HG03097 (cell line): ENCODE measurements around the gene PRRT4.

Experiments
- ATAC-seq: cut with Tn5 transposase; IDR thresholded peaks from one replicate; pipeline ENCODE4 v1.9.1; 2021; ENCODE audit not compliant: unreplicated experiment, low FRiP score

Gene PRRT4

DNA sequence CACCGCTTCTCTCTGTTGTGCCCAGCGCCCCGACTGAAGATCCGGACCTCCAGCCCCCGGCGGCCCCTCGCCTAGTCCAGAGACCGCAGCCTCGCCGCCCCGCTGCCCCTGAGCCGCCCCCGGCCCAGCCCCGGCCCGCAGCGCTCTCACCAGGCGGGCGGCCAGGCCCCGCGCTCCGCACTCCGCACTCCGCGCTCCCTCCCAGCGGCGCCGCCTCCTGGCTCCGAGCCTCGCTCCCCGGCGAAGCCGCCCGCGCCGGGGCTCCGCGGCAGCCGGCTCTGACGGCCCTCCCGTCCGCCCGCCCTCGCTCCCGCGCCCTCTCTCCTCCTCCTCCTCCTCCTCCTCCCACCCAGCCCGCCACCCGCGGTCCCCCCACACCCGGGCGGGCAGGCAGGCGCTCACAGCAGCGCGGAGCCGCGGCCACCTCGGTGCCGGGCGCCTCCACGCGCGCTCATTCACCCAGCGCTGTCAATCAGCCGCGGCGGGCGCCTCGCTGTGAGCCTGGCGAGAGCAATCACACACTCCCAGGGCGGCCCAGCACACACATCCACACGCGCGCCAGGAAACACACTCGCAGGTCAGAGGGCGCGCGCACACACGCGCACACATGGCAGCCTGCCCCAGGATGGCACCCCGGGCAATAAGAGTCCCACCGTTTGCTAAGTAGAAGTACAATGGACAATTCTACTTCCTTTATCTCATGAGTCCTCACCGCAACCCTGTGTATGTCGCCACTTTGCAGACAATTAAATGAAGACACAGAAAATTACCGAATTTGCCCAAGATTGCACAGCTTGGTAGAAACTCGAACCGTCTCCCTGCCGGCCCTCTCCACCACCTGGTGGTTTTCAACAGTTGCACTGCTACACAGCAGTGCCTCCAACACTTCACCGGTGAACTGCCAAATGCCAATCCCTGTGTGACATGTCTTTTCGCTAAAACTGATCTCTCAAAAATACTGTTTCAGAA, at the start of gene PRRT4:
PRRT4 (minus strand) TSS at position 280 of the 969 bp plus-strand sequence.
- no peak for ATAC-seq

DNA sequence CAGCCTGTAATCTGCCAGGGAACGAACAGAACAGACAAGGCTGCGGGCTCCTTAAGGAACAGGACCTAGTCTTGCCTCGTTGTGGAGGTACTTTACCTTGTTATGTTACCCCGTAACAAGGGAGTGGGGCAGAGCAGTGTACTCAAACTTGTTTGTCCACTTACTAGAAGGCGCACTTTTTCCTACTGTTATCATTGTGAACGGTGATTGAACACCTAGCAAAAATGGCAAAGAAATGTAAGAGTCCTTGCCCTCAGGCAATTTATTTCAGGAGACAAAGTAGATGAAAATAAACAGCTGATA, 48.9 kb upstream of the PRRT4 start:
- no peak for ATAC-seq

DNA sequence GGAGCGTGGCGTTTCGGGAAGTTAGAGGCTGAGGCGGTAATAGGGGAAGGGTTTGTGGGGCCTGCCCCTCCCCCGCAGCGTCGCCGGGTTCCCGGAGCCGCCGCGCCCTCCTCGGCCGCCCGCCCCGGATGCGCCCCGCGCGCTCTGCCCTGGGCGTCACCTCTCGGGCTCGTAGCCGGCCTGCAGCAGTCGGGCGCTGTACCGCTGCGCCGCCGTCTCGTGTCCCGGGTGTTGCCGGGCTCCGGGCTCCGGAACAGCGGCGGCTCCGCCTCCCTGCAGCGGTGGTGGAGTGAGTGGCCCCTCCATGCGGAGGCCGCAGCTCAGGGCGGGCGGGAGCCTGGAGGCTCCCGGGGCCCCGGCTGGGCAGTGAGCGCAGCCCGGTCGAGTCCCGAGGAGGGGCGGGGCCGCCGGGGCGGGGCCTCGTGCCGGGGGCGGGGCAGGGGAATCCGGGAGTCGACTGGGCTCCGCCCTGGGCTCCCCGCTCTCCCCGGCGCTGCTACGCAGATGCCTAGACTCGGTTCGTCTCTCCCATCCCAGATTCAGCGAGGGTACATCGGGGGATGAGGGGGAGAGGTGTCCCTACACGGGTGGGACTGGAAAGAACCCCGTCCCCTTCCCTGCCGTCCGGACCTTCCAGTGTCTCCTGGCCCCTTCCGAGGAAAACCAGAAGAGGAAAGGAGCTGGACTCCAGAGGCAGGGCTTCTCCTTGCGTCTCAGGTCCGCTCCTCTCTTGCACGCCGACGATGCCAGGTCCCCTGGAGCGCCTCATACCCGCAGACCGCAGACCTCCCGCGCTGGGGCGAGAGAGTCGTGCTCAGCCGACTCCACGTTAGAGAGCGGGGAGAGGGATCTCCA, 48.3 kb upstream of the PRRT4 start, which contains the start of gene IMPDH1:
IMPDH1 (minus strand) TSS at position 387 of the 855 bp plus-strand sequence; CDS start at position 306, 81 bp downstream.
- ATAC-seq = peak; percentile 69

DNA sequence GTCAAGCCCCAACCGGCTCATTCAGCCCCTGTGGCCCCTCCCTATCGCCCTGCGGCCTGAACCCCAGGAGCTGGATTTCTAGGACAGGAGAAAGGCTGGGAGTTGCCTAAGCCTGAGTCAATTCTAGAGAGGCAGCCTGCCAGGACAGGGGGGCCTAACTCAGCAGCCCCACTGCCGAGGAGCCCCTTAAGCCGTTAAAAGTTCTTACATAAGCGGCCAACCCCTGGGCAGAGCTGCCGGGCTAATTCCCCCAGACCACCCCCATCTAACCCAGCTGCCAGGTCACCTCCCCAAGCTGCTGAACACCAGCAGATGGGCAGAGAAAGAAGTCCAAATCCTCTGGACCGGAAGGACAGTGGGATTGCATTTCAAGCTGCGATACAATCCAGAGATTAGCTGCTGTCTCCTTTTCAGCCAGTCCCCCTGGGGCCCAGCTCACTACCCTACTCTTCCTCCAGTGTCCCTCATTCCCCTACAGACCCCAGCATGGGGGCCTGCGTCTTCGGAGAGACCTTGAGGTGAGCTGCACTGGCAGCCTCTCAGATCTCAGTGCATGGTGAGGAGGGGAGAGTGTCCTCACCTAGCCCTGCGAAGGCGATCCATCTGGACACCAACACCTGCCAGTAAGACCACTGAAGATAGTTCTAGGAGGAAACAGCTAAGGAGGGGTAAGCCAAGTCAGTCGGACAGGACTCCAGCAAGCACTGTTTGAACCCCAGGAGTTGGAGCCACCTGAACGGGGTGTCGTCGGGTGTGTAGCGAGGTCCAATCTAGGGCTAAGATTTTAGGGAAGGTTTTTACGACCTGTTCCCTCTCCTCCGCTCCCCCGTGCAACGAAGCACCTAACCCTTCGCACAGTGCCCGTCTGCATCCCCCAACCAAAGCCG, 47.5 kb upstream of the PRRT4 start:
- no peak for ATAC-seq

DNA sequence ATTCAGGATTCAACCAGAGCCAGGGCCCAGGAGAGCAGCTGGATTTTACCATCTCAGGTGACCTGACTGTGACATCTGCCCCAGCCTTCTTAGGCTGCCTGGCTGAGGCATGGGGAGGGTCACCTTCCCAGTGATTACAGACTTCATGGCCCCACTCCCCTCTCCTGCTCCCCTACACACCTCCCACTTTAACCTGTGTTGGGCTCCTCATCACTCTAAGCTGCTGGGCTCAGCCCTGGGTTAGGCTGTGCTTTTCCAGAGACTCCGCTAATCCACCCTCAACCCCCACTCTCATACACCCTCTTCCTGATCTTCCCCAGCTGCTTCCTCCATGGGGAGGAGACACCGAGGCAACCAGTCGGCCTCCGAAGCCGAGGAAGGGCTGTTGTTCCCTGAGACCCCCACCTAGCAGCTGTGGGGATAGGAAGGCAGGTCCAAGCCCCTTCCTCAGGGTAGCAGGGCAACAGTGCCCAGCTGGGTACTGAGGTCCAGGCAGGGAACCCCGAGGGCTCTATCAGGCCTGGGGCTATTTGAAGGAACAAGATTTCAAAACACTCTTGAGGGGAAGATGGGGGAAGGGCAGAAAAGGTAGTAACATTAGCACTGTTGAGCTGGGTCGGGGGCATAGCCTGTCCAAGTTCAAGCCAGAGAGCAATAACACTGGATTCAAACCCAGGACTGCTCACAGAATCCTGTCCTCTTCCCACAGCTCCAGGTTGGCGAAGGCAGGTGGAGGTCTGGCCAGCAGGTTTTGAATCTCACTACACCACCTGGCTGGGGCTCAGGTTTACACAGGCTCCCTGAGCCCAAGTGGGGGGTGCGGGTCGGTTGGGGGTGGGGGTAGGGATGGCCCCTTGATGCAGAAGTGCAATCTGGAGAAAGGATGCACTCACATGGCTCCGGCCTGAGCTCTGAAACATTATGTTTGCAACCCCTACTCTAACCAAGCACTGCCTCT, 46.5 kb upstream of the PRRT4 start:
- no peak for ATAC-seq

DNA sequence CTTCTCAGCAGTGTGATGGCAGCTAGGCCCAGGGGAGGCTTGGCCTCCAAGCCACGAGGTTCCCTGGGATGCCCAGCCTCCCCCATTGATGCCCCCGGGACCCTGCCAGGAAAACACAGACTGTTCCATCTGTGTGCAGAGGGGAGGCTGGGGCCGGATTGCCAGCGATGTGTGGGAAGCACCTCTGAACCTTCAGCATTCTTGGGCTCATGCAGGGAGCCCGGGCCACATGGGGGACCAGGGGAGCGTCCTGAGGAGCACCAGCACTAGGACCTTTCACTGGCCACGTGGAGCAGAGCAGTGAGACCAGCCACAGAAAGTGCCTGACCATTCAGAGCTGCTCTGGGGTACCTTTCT, 45.7 kb upstream of the PRRT4 start:
- no peak for ATAC-seq

DNA sequence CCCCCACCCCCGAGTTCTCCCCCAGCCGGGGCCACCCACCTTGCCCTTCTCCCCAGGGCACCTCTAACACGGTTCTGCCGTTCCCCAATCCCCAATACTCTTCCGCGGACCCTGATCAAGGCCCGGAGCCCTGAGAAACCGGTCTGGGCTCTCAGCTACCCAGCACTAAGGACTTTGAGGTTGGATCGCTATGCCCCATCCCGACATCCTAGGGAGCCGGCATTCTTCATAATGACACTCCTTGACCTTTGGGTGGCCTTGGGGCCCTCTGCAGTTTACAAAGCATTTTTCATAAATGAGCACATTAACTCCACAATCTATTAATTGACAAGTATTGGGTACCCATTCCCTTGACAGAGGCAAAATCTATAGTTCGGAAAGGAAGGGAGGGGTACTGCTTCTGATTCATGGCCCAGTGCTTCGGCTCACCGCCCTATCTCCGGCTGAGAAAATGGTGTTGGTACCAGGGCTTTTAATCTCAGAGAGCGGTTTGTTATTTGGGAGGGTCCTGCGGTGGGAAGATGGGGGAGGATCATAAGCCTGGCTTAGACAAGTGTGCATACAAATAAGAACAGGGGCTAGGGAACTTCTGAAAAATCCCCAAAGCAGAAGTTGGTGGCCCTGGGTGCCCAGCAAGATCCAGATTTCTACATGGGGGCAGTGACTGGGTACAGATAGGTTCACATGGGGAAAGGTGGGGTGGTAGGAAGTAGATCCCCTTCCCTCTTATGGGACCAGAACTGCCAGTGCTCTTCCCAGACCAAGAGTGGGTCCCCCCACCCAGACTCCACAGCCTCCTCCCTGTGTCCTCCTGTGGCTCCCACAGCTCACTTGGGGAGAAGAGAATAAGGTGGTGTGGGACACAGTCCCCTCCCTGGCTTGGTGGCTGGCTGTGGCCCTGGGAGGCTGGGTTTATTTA, 45.1 kb upstream of the PRRT4 start:
- ATAC-seq = no peak

DNA sequence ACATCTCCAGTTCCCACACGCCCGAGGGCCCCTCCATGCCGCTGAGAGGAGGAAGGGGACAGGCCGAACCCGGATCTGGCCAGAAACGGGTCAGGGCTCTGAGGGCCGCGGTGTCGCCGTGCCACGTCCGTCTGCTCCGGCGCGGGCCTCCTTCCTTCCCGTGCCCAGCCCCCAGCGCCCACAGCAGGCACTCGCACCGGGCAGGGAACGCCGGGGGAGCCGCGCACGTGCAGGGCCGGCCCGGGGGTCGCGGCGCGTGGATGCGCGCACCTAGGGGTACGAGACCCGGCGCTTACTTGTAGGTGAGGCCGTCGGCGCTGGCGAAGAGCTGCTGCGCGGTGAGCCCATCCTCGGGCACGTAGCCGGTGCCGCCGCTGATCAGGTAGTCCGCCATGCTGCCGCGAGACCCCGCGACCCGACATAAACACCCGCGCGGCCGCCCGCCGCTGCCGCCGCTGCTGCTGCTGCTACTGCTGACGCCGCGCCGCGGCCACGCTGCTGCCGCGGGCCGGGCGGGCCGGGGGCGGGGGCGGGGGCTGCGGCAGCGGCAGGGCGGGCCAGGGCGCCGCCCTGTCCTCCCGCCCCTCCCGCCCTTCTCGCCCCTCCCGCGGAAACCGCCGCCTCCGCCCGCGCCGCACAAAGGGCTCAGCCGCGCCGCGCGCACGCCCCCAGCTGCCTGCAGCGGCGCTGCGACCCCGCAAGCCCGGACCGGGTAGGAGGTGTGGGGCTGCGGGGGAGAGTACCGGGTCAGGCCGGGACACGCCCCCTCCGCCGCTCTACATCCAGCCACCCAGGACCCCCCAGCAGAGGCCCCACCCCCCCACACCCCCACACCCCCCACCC, 44.2 kb upstream of the PRRT4 start:
- ATAC-seq = no peak

DNA sequence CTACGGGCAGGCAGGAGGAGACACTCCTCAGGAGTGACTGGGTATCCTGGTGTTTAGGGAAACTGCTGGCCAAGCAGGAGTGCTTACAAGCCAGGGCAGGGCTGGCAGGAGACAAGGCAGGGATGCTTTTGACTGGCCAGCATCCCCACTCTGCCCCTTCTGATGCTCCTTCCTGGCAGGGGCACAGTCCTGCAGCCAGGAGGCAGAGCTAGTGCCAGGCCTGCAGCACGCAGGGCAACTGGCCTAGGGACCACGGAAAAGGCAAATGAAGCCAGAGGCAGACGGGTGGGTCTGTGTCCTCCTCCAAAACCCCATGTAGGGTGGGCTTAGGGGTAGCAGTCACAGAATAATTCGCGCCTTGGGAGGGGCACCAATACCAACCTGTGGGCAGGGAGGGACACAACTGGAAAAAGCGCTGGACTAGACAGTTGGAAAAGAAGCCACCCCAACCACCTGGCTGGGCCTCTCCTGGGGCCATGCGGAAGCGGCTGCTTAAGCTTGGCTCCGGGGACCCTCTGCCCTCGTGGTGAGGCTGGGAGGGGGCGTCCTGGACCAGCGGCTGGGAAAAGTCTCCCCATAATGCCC, 43.5 kb upstream of the PRRT4 start:
- no peak for ATAC-seq

DNA sequence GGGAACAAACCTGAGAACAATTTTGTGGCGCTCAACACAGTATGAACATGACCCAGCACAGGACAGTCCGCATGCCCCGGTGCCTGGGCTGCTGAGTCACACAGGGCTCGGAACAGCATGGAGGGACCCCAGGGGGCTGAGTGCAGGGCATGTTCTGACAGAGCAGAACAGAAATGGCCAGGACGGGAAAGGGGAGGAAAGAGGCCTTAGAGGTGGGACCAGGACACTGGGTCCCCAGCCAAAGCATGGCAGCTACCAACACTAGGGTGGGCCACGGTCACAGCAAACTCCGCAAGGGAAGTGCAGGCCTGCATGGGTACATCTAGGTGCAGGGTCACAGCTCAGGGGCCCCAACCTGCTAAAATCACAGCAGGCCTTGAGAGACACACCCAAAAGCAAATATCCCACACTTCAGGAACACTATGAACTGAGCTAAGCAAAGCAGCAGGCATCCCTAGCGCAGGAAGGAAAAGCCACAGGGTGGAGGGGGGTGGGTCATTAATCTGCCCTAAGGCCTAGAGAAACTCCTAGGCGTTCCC, 42.7 kb upstream of the PRRT4 start:
- no peak for ATAC-seq

DNA sequence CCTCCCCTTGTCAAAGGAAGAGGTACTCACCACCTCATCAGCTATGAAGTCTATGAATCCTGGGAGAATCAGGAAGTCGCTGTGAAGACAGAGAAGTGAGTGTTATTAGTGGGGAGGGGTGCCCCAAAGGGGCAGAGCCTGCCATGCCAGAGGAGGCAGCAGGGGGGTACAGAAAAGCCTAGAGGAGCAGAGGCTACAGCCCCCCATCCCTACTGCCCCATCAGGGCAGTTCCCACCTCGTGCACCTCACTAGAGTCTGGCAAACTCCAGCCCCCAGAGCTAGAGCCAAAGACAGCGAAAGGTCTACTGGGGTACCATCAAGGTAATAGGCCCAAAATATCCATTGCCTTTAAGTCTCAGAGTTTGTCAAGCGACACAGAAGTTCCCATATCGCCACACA, 42.2 kb upstream of the PRRT4 start:
- no peak for ATAC-seq

DNA sequence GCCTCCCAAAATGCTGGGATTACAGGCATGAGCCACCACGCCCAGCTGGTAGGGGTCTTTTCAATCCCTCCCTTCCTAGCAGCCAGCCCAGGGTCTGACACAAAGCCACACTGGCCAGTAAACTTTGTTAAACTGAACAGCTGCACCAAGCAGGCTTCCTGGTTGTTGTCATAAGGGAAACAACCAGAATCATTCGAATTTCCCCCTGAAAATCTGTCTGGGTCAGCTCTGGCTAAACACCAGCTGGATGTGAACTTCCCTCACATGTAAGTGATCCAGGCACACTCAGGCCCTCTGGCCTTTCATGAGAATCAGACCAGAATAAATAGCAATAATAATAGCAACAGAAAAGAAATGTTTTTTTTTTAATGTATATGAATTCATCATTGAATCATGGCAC, 40.9 kb upstream of the PRRT4 start:
- ATAC-seq = no peak

DNA sequence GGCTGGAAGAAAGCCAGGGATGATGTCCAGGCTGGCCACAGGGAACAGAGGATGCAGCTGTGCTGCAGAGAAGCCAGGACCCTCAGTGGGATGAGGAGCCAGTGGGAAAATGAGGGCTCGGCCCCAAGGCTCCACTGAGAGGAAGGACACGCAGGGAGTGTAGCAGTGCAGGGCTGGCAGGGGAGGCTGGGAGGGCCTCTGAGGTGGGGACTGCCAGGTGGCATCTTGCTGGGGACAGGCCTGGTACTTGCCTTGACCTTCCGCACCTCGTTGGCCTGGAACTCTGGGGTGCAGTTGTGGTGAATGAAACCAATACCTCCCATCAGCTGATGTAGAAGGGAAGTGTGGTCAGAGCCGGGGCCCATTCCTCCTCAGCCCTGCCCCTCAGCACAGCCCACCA, 39.1 kb upstream of the PRRT4 start:
- ATAC-seq = no peak

DNA sequence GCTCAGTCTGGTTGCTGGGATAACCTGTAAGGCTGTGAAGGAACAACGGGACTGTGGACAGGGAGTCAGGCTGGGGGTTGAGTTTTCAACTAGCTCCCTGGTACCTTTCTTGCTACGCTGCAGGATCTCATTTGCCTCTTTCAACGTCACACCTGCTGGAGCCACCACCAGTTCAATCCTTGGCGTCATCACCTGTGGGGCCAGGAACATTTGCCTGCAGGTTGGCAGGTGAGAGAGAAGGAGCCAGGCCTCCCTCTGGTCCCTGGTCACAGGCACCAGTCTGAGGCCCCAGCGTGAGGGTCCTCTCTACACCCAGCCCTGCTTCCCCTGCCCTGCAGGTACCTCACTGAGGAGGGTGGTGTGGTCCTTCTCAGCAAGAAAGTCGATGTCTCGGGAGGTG, 38.5 kb upstream of the PRRT4 start:
- ATAC-seq = no peak

DNA sequence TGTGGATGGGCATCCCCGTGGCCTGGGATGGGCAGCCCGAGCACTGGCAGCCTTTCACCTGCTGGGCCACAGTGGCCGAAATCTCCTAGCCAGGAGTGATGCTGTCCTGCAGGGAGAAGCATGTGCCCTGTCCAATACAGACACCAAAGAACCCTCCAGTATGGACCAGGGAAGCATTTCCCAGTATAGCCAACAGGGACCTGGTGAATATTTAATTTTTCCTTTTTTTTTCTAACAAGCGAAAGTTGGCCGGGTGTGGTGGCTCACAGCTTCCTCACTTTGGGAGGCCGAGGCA, 37.3 kb upstream of the PRRT4 start:
- ATAC-seq = no peak

DNA sequence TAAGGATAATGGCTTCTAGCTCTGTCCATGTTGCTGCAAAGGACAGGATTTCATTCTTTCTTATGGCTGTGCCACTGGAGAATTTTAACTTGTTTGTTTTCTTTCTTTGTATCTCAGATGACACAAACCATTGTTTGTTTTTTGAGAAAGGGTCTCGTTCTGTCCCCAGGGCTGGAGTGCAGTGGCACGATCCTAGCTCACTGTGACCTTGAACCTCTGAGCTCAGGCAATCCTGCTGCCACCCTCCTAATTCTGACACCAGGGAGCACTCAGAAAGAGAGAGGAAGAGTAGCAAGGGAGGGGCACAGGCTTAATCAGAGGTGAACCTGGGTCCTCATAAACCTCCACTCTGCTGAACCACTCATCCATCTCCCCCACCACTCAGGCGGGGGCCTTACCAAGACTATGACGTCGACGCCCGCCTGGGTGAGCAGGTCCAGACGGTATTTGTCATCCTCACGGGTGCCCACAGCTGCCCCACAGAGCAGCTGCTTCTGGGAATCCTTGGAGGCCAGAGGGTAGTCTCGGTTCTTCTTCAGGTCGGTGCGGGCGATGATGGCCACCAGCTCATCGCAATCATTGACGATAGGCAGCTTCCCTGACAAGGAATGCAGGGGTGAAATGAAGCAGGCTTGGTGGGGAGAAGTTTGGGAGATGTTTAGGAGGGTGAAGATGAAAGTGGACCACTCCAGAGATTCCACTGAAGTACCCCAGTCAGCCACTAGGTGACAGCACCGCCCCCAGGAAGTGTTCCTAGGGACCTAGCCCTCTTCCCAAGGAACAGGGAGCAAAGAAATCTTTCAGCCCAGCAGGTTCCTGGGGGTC, 36.7 kb upstream of the PRRT4 start:
- ATAC-seq = no peak
